Erythroblast (primary cell): Measurements from ENCODE around the gene ADAMTS12.

Experiments
- GATA1 ChIP-seq: IDR thresholded peaks from 2 replicates; pipeline ENCODE4 v1.6.1; 2011; ENCODE audit warnings: low read depth, mild to moderate bottlenecking, control low read depth, low read length, moderate library complexity
- POLR2A ChIP-seq: IDR thresholded peaks from 2 replicates; pipeline ENCODE4 v1.6.1; 2011; ENCODE audit warnings: mild to moderate bottlenecking, low read length

GRCh38 chr5:33628796-33629195 lies 263.0 kb downstream of the ADAMTS12 start:
- no peak for TF ChIP-seq POLR2A
- no peak for TF ChIP-seq GATA1
